ENCODE data around the gene PLA2G3.
"Not testable (repeated sequence)": the region's sequence is repeated elsewhere in the genome, so short reads cannot be mapped to it uniquely, and the experiment has no call there.

PLA2G3 gene

GRCh38 chr22:31124290-31124689, 16.0 kb downstream of the PLA2G3 start:
- in situ Hi-C loops (cut with MboI; ENCODE audit: low sequenced_read_pairs): no loop called here

- in situ Hi-C loops (cut with MboI; ENCODE audit: low sequenced_read_pairs): no loop called here
These were observed 17.1 kb downstream of the PLA2G3 start for GRCh38 chr22:31123292-31123602.

- in situ Hi-C loops (cut with MboI; ENCODE audit: low sequenced_read_pairs): no loop called here
These were observed 17.6 kb downstream of the PLA2G3 start, which contains the start of gene INPP5J for GRCh38 chr22:31122532-31123291. INPP5J (plus strand) TSS chr22:31122966; CDS start chr22:31123015, 49 bp downstream.

GRCh38 chr22:31122196-31122531, 18.1 kb downstream of the PLA2G3 start:
- in situ Hi-C loops (cut with MboI; ENCODE audit: low sequenced_read_pairs): no loop called here

GRCh38 chr22:31121403-31121802, 18.9 kb downstream of the PLA2G3 start:
- in situ Hi-C loops (cut with MboI; ENCODE audit: low sequenced_read_pairs): no loop called here

- in situ Hi-C loops (cut with MboI; ENCODE audit: low sequenced_read_pairs): no loop called here
These were observed 19.7 kb downstream of the PLA2G3 start for GRCh38 chr22:31120642-31121041.

GRCh38 chr22:31120230-31120629, 20.1 kb downstream of the PLA2G3 start:
- in situ Hi-C loops (cut with MboI; ENCODE audit: low sequenced_read_pairs): no loop called here

- in situ Hi-C loops (cut with MboI; ENCODE audit: low sequenced_read_pairs): no loop called here
These were observed 21.1 kb downstream of the PLA2G3 start for GRCh38 chr22:31119026-31119717.

GRCh38 chr22:31118046-31118820, 22.1 kb downstream of the PLA2G3 start:
- in situ Hi-C loops (cut with MboI; ENCODE audit: low sequenced_read_pairs): no loop called here

GRCh38 chr22:31112547-31113091, 27.7 kb downstream of the PLA2G3 start:
- in situ Hi-C loops (cut with MboI; ENCODE audit: low sequenced_read_pairs): not testable (repeated sequence)

GRCh38 chr22:31107894-31108218, 32.5 kb downstream of the PLA2G3 start:
- in situ Hi-C loops (cut with MboI; ENCODE audit: low sequenced_read_pairs): no loop called here

GRCh38 chr22:31107178-31107893, 33.0 kb downstream of the PLA2G3 start, which contains the start of gene SELENOM:
SELENOM (minus strand) TSS chr22:31107568; CDS start chr22:31107505, 63 bp downstream.
- in situ Hi-C loops (cut with MboI; ENCODE audit: low sequenced_read_pairs): no loop called here

GRCh38 chr22:31106731-31107177, 33.6 kb downstream of the PLA2G3 start:
- in situ Hi-C loops (cut with MboI; ENCODE audit: low sequenced_read_pairs): no loop called here

- in situ Hi-C loops (cut with MboI; ENCODE audit: low sequenced_read_pairs): no loop called here
These were observed 34.2 kb downstream of the PLA2G3 start for GRCh38 chr22:31106001-31106571.

GRCh38 chr22:31105282-31105929, 34.9 kb downstream of the PLA2G3 start:
- in situ Hi-C loops (cut with MboI; ENCODE audit: low sequenced_read_pairs): no loop called here

- in situ Hi-C loops (cut with MboI; ENCODE audit: low sequenced_read_pairs): no loop called here
These were observed 35.4 kb downstream of the PLA2G3 start for GRCh38 chr22:31104869-31105268.

GRCh38 chr22:31103899-31104694, 36.2 kb downstream of the PLA2G3 start:
- in situ Hi-C loops (cut with MboI; ENCODE audit: low sequenced_read_pairs): no loop called here

GRCh38 chr22:31103111-31103510, 37.2 kb downstream of the PLA2G3 start:
- in situ Hi-C loops (cut with MboI; ENCODE audit: low sequenced_read_pairs): no loop called here

GRCh38 chr22:31102441-31103081, 37.7 kb downstream of the PLA2G3 start:
- in situ Hi-C loops (cut with MboI; ENCODE audit: low sequenced_read_pairs): no loop called here
